Effector CD8-positive, alpha-beta T cell (primary cell): ENCODE data around the gene NT5C1B.

Experiments used
- DNase-seq: peaks from one replicate; lab custom pipeline; 2025; lab: John Stamatoyannopoulos, UW

NT5C1B gene

GRCh38 chr2:18599509-18600254, 10.3 kb upstream of the NT5C1B start:
- no peak for DNase-seq

- DNase-seq = no peak
Measured at GRCh38 chr2:18598848-18599484, 9.6 kb upstream of the NT5C1B start.

GRCh38 chr2:18597618-18598017, 8.2 kb upstream of the NT5C1B start:
- no peak for DNase-seq

GRCh38 chr2:18596993-18597392, 7.6 kb upstream of the NT5C1B start:
- DNase-seq = no peak

GRCh38 chr2:18593496-18593895, 4.1 kb upstream of the NT5C1B start:
- DNase-seq = no peak

GRCh38 chr2:18592372-18592771, 3.0 kb upstream of the NT5C1B start:
- DNase-seq = no peak

- no peak for DNase-seq
Measured at GRCh38 chr2:18588802-18589201, 567 bp downstream of the NT5C1B start.

- no peak for DNase-seq
Measured at GRCh38 chr2:18588049-18588448, 1.3 kb downstream of the NT5C1B start.

- no peak for DNase-seq
Measured at GRCh38 chr2:18585526-18585925, 3.8 kb downstream of the NT5C1B start.

GRCh38 chr2:18584608-18584954, 4.8 kb downstream of the NT5C1B start:
- no peak for DNase-seq

- DNase-seq = no peak
Measured at GRCh38 chr2:18583905-18584607, 5.3 kb downstream of the NT5C1B start.

GRCh38 chr2:18580606-18581005, 8.8 kb downstream of the NT5C1B start:
- DNase-seq = no peak

GRCh38 chr2:18578033-18578432, 11.3 kb downstream of the NT5C1B start:
- DNase-seq = no peak

GRCh38 chr2:18566145-18566769, 23.1 kb downstream of the NT5C1B start:
- DNase-seq = no peak

GRCh38 chr2:18560797-18561085, 28.6 kb downstream of the NT5C1B start:
- DNase-seq = no peak

GRCh38 chr2:18560031-18560796, 29.2 kb downstream of the NT5C1B start, which contains the start of gene RDH14:
RDH14 (minus strand) TSS chr2:18560653; CDS start chr2:18560572, 81 bp downstream.
- DNase-seq = peak; percentile 89

GRCh38 chr2:18559531-18560030, 29.8 kb downstream of the NT5C1B start:
- DNase-seq = no peak

- DNase-seq = no peak
Measured at GRCh38 chr2:18558458-18558857, 30.9 kb downstream of the NT5C1B start.

GRCh38 chr2:18557121-18557520, 32.2 kb downstream of the NT5C1B start:
- no peak for DNase-seq

- DNase-seq = no peak
Measured at GRCh38 chr2:18552351-18553077, 36.9 kb downstream of the NT5C1B start.

- no peak for DNase-seq
Measured at GRCh38 chr2:18551623-18552022, 37.7 kb downstream of the NT5C1B start.
